SK-N-SH treated with all-trans-retinoic acid at 6 μM for 48 hours (cell line): ENCODE results near the gene CDIPT.

ENCODE experiments used
- CREB5 ChIP-seq: fragments of 250-450 bp; sonication (Bioruptor Pico); IDR thresholded peaks from 2 replicates; pipeline ENCODE4 v1.5.1; 2020; ENCODE audit warnings: low read depth, mild to moderate bottlenecking, moderate library complexity
- CSDC2 ChIP-seq: fragments of 250-450 bp; sonication (Bioruptor Pico); IDR thresholded peaks from 2 replicates; pipeline ENCODE4 v1.5.0; 2020; ENCODE audit warnings: mild to moderate bottlenecking, moderate library complexity
- CSRNP3 ChIP-seq: fragments of 250-450 bp; sonication (Bioruptor Pico); IDR thresholded peaks from 2 replicates; pipeline ENCODE4 v1.5.1; 2021; ENCODE audit warnings: mild to moderate bottlenecking, moderate library complexity
- OSR1 ChIP-seq: fragments of 250-450 bp; sonication (Bioruptor Pico); IDR thresholded peaks from 2 replicates; pipeline ENCODE4 v1.8.0; 2022; ENCODE audit warnings: moderate library complexity, mild to moderate bottlenecking, inconsistent platforms
- PATZ1 ChIP-seq: fragments of 250-450 bp; sonication (Bioruptor Pico); IDR thresholded peaks from 2 replicates; pipeline ENCODE4 v1.8.0; 2020; ENCODE audit warnings: mild to moderate bottlenecking, moderate library complexity, borderline replicate concordance
- RARB ChIP-seq: fragments of 250-450 bp; sonication (Bioruptor Pico); IDR thresholded peaks from 2 replicates; pipeline ENCODE4 v1.8.0; 2021; ENCODE audit warnings: mild to moderate bottlenecking, moderate library complexity
- TOX ChIP-seq: fragments of 250-450 bp; sonication (Bioruptor Pico); IDR thresholded peaks from 2 replicates; pipeline ENCODE4 v1.8.0; 2021; ENCODE audit warnings: mild to moderate bottlenecking, moderate library complexity, borderline replicate concordance
- ZFP3 ChIP-seq: fragments of 250-450 bp; sonication (Bioruptor Pico); IDR thresholded peaks from 2 replicates; pipeline ENCODE4 v1.5.0; 2020; ENCODE audit warnings: mild to moderate bottlenecking, moderate library complexity
- ZFP30 ChIP-seq: fragments of 450-650 bp; formaldehyde crosslinking; IDR thresholded peaks from 2 replicates; pipeline ENCODE4 v1.5.0; 2022; ENCODE audit warnings: mild to moderate bottlenecking, moderate library complexity
- ZNF70 ChIP-seq: fragments of 450-650 bp; formaldehyde crosslinking; IDR thresholded peaks from 2 replicates; pipeline ENCODE4 v1.5.0; 2020; ENCODE audit warnings: mild to moderate bottlenecking, moderate library complexity

- TF ChIP-seq CREB5 (no peak), ZFP30 (CRISPR knock-in tag) (no peak), CSRNP3 (CRISPR knock-in tag) (no peak), RARB (no peak), ZNF70 (CRISPR knock-in tag) (no peak), OSR1 (CRISPR knock-in tag) (no peak), CSDC2 (no peak), PATZ1 (CRISPR knock-in tag) (no peak), TOX (CRISPR knock-in tag) (no peak), ZFP3 (no peak)
Measured at GRCh38 chr16:29904947-29905346, 41.9 kb upstream of the CDIPT start.
